HG02588 (cell line): ENCODE results near the gene UMODL1.

Experiments
- ATAC-seq: cut with Tn5 transposase; IDR thresholded peaks from one replicate; pipeline ENCODE4 v1.9.1; 2021; ENCODE audit warnings: mild to moderate bottlenecking, moderate library complexity; ENCODE audit not compliant: unreplicated experiment

The UMODL1 gene

GRCh38 chr21:42071146-42071737 lies at the start of gene UMODL1:
Gene UMODL1 (plus strand): TSS chr21:42071317. CDS start chr21:42071317, 0 bp downstream.
- ATAC-seq, result no peak

GRCh38 chr21:42021371-42022090 lies 49.6 kb upstream of the UMODL1 start:
- no peak for ATAC-seq

- ATAC-seq, result no peak
These were observed 49.1 kb upstream of the UMODL1 start for GRCh38 chr21:42022091-42022430.

DNA sequence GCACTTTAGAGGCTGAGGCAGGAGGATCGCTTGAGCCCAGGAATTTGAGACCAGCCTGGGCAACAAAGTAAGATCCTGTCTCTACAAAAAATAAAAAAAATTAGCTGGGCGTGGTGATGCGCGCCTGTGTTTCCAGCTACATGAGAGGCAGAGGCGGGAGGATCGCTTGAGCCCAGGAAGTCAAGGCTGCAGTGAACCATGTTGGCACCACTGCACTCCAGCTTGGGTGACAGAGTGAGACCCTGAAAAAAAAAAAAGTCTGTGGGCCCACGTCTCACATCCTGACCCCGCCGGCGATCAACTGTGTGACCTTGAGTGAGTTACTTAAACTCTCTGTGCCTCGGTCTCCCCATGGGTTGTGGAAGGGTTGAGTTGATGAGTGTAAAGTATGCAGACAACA lies 48.2 kb upstream of the UMODL1 start:
- ATAC-seq, result no peak

DNA sequence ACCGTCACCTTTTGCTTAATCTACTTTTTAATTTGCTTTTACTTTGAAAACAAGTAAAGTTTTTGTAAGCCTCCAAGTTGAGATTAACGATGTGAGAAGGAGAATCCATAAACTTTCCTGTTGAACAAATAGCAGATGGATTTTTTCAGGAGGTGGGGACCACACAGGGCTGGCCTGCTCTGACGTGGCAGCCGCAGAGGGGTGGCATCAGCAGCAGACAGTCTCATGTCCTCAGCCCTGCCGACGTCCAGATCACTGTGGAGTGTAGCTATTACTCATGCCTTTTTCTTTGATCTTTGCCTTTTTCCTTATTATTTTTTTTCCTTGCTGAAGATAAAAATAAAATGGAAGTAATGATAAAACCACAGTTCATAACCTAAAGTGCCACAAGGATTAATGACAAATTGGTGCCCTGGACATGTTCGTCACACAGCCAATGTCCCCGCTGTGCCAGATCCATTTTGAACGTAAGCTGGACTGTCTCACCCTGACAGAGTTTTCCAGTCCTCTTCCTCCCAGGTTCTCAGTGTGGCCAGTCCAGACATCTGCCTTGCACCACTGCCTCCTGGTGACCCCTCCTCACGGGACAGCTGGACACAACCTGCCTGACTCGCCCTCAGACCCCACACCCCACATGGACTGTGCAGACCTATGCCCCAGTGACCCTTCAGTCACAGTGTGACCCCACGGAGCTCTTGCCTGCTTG lies 45.6 kb upstream of the UMODL1 start:
- no peak for ATAC-seq

GRCh38 chr21:42026082-42026435 lies 45.1 kb upstream of the UMODL1 start:
- no peak for ATAC-seq

DNA sequence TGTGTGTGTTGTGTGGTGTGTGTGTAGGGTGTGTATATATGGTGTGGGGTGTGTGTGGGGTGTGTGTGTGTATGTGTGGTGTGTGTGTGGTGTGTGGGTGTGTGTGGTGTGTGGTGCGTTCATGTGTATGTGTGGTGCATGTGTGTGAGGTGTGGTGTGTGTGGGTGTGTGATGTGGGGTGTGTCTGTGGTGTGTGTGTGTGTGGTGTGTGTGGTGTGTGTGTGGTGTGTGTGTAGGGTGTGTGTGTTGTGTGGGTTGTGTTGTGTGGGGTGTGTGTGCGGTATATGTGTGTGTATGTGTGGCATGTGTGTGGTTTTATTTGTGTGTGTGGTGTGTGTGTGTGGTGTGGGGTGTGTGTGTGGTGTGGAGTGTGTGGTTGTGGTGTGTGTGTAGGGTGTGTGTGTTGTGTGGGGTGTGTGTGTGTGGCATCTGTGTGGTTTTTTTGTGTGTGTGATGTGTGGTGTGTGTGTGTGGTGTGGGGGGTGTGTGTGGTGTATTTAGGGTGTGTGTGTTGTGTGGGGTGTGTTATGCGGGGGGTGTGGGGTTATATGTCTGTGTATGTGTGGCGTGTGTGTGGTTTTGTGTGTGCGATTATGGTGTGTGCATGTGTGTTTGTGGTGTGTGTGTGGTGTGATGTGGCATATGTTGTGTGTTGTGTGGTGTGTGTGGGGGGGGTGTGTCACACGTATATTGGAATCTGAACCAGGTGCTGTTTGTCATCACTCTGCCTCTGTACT lies 43.9 kb upstream of the UMODL1 start:
- no peak for ATAC-seq

DNA sequence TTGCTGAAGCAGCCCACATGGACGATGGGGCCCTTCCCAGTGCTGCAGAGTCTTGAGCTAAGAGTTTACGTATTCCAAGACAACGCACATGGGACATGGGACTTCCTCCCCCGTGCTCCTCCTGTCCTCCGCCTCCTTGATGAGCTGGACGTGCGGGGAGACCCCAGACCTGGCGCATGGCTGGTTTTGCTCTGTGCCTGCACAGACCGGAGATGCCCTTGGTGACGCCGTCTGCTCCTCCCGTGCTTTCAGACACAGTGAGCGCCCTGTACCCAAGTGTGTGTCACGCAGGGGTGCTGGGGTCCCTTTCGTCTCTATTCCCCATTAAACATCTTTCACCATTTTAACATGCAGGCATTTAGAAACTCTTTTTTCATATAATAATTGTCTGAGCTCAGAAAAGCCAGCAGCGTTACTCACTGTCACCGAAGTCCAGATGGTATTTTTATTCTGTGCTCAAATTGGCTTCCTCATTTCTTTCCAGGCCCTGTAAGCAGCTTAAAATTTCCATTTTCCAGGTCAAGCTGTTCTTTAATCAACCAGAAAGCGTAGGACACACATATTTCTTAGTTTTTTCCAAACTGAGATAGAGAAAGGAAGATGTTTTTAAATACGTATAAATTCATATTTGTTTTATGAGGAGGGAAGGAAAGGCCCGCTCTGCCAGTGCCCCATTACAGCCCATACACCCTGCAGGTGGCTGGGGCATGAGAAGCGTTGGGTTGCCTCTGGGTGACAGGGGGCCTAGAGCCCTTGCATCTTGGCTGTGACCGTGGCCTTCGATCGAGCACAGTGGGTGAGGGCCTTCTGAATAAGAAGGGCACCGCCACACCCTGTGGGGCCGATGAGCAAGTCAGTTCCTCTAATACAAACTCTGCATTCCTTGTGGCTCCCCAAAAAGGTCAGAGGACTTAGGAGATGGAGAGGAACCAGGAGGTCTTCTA lies 43.0 kb upstream of the UMODL1 start:
- no peak for ATAC-seq

GRCh38 chr21:42028766-42029425 lies 42.2 kb upstream of the UMODL1 start:
- ATAC-seq, result no peak

GRCh38 chr21:42030311-42030710 lies 40.8 kb upstream of the UMODL1 start:
- no peak for ATAC-seq

- no peak for ATAC-seq
These were observed 39.9 kb upstream of the UMODL1 start for GRCh38 chr21:42031241-42031640.

- no peak for ATAC-seq
These were observed 39.3 kb upstream of the UMODL1 start for GRCh38 chr21:42031816-42032215.

DNA sequence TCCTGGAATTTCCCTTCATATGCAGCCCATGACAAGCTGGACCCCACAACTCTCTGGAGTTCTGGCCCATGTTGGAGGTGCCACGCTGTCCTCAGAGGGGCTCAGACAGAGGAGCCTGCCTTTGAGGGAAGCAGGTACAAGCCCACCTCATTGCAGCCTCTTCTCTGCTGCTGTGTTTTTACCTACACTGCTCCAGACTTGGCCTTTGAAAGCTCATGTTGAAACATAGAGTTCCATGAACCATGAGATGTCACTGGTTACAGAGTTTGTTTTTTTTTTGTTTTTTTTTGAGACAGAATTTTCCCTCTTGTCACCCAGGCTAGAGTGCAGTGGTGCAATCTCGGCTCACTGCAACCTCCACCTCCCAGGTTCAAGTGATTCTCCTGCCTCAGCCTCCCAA lies 38.9 kb upstream of the UMODL1 start:
- no peak for ATAC-seq

GRCh38 chr21:42032968-42033367 lies 38.1 kb upstream of the UMODL1 start:
- no peak for ATAC-seq

DNA sequence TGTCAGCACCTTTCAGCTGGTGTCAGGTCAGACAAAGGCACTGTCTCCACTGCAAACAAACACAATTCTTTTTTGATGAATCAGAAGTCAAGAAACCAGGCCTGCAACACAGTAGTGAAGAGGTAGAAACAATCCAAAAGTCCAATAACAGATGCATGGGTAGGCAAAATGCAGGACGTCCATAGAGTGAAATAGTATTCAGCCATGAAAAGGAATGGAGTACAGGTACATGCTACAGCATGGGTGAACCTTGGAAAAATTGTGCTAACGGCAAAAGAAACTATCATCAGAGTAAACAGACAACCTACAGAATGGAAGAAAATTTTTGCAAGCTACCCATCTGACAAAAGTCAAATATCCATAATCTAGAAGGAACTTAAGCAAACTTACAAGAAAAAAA lies 34.8 kb upstream of the UMODL1 start:
- ATAC-seq, result no peak

- no peak for ATAC-seq
These were observed 33.6 kb upstream of the UMODL1 start for GRCh38 chr21:42037516-42037915.

DNA sequence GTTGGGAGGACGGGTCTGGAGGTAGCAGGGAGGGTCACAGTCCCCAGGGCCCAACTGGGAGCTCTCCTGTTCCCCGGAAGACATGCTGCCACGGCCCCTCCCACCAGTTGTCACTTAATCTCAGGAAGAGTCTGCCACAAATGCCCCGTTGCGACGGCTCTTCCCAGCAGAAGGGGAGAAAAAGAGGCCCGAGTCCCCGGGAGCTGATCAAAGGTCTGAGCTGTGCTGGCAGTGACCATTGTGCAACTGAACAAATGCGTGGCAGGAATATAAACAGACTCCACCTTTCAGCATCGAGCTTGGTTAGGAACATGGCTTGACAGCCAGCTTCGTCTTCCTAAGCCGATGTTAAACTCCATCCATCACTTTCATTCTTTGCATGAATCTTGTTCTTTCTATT lies 33.2 kb upstream of the UMODL1 start:
- ATAC-seq, result no peak

DNA sequence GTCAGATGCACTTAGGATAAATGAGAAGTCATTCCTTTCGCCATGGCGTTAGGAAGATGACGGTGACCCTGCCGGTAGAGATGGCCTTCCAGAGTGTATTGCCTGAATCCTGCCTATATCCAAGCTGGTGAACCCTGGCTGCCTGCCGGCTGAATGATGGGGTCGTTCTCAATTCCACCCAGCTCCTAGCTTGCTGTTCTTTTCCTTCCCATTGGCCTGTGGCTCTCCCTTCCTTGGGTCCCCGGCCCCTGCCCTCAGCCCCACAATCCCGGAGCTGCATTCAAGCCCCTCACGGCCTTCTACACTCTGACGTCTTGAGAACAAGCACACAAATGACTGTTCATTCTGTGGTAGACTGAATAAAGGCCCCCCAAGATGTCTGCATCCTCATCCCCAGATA lies 32.7 kb upstream of the UMODL1 start:
- no peak for ATAC-seq

DNA sequence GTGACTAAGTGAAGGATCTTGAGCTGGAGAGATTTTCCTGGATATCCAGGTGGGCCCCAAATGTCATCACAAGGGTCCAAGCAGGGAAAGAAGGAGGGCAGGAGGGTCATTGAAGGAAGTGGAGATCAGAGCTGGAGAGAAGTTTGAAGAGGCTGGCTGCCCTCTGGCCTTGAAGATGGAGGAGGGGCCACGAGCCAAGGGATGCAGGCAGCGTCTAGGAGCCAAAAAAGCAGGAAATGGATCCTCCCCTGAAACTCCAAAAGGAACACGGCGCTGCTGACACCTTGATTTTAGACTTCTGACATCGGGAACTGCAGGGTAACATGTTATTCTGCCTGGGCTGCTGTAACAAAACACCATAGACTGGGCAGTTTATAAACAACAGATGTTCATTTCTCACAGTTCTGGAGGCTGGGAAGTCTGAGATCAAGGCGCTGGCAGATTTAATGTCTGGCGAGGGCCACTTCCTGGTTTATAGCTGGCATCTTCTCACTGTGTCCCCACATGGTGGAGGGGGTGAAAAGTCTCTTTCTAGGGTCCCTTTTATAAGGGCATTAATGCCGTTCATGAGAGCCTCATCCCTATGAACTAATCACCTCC lies 32.2 kb upstream of the UMODL1 start:
- ATAC-seq, result no peak

DNA sequence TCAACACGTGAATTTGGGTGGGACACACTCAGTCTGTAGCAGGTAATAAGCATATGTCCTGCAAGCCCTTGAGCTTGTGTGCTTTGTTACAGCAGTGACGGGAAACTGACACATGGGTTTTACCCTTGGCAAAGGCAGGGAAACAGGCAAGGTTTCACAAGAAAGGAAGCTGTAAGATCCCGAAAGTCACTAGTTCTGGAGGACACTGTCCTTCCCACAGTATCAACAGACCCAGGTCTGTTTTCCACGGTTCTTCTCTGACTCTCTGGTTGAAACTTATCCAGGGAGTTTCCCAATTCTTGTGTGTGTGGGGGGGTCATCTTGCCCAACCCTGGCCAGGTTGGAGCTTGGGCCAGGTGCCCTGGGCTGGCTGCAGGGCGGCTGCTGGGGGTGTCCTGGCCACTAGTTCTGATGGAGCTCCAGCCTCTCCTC lies 31.6 kb upstream of the UMODL1 start:
- no peak for ATAC-seq
